Hematopoietic multipotent progenitor cell treated with erythropoietin and hydrocortisone succinate and interleukin-3 and kit ligand, for 6 days (in vitro differentiated cells): ENCODE results near the gene NME2.
A peak's percentile ranks its signal among the peaks of the same experiment; 100 is the strongest.
"Not testable (repeated sequence)": the region's sequence is repeated elsewhere in the genome, so short reads cannot be mapped to it uniquely, and the experiment has no call there.

ENCODE experiments used
- DNase-seq: peaks from one replicate; pipeline ENCODE4 v3.0.0-alpha.2; 2015

Gene NME2

DNA sequence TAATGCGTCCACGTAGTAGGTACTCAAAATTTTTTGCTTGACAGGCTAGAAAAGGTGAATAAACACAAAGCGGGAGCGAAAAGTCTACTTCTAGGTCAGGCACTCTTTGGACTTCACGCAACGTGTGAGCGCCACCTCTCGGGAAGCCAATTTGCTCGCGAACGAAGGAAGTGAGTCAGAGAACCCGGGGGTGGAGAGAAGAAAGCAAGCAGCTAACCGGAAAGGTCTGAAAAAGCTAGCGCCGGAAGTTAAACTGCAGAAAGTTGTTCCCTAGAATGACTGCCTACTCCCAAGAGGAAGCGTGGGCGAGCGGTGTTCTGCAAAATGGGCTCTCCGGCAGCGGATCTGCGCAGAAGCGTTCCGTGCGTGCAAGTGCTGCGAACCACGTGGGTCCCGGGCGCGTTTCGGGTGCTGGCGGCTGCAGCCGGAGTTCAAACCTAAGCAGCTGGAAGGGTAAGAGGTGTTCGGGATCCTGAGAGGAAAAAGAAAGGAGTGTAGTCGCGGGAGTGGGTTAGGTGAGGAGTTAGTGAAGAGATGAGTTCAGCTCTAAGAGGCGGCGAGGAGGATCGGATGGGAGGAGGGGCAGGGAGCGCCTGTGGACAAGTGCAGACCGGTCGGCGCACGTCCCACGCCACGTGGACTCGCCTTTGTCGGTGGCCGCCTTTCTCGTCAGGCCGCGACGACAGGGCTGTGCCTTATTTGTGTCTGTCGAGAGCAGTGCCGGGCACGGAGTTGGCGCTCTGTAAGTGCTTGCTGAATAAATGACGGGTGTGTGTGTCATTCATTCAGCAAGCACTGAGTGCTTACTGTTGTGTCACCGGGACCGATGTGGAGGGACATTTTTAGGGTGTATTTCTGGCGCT is 12.8 kb upstream of the NME2 start, which contains the start of gene NME1:
Gene NME1, plus strand, starts transcription at position 350 of the 863 bp plus-strand sequence. CDS start 2,096 bp downstream, outside the sequence.
- peak; percentile 99 for DNase-seq

GRCh38 chr17:51154176-51154575 is 12.0 kb upstream of the NME2 start:
- DNase-seq = peak; percentile 46

DNA sequence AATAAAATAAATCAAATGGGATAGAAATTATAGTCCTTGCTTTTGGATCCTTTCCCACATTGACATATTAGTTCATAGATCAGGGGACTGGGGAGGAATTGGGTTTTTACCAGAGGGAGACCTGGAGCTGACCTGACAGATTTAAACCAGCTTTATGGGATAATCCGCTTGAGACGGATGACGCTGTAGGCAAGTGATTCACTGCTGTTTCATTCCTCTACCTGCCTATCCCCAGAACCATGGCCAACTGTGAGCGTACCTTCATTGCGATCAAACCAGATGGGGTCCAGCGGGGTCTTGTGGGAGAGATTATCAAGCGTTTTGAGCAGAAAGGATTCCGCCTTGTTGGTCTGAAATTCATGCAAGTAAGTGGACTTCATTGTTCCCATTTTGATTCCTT is 10.8 kb upstream of the NME2 start:
- no peak for DNase-seq

DNA sequence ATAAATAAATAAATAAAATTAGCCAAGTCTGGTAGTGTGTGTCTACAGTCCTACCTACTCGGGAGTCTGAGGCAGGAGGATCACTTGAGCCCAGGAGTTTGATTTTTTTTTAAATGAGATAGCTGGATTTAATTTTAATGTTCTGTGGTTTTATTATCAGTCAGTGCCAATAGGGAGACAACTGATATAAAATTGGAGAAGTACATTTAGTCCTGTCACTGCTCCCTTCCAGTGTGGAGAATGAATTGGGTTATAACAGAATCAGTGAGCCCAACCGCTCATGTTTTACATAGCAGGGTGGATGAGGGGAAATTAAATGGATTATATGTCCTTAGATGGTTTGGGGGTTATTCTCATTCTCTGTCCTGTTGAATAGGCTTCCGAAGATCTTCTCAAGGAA is 6.6 kb upstream of the NME2 start:
- DNase-seq = peak; percentile 36

- DNase-seq = no peak
Measured at GRCh38 chr17:51161541-51161940, 4.7 kb upstream of the NME2 start.

DNA sequence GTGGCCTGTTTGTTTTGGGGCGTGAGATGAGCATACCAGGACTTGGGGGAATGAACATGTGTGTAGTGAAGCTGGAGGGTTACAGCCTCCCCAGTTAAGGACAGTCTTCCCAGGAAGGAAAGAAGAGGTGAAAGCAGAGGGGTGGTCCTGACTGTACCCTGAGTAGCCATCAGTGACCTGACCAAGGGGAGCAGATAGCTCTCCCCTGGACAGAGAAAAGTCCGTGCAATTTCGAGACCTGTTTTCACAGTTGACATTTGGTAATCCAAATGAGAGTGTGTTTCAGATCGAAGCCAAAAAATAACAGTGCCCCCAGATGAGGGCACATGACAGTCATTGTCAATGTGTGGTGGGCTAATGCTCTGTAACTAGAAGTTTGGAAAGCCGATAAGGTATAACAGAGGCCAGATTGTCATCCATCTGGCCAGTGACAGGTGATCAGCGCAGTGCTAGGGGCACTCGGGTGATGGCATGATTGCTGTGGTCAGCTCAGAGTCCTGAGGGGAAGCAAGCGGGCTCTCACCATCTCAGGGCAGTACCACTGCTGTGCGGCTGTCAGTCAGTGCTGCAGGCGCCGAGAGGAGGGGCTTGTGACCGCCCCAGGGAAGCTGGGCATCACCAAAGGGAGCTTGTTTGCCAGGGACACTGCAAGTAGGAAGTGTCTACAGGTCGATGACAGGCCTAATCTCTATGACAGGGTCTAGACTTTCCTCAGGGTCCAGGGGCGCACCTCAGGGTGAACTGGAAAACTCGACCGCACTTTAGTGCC is 1.1 kb upstream of the NME2 start:
- no peak for DNase-seq

DNA sequence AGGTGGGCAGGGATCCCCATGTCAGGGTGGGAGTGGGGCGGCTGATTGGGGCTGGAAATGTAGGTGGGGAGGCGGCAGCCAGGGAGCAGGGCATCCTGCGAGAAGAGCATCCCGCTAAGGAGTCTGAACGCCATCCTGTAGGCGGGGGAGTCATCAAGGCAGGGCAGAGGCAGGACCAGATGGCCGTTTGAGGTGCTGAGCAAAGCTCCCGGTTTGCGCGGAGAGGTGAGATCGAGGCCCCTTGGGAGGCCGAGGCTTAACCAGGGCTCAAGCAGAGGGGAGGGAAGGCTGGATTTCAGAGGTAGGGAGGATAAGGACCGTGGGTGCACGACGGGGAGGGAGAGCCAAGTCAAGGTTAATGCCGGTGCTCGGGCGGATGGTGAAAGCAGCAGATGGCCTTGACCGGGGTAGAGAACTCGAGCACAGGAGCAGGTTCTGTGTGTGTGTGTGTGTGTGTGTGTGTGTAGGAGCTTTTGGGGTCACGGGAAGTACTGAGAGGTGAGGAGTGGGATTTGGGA is 472 bp upstream of the NME2 start:
- DNase-seq = no peak

DNA sequence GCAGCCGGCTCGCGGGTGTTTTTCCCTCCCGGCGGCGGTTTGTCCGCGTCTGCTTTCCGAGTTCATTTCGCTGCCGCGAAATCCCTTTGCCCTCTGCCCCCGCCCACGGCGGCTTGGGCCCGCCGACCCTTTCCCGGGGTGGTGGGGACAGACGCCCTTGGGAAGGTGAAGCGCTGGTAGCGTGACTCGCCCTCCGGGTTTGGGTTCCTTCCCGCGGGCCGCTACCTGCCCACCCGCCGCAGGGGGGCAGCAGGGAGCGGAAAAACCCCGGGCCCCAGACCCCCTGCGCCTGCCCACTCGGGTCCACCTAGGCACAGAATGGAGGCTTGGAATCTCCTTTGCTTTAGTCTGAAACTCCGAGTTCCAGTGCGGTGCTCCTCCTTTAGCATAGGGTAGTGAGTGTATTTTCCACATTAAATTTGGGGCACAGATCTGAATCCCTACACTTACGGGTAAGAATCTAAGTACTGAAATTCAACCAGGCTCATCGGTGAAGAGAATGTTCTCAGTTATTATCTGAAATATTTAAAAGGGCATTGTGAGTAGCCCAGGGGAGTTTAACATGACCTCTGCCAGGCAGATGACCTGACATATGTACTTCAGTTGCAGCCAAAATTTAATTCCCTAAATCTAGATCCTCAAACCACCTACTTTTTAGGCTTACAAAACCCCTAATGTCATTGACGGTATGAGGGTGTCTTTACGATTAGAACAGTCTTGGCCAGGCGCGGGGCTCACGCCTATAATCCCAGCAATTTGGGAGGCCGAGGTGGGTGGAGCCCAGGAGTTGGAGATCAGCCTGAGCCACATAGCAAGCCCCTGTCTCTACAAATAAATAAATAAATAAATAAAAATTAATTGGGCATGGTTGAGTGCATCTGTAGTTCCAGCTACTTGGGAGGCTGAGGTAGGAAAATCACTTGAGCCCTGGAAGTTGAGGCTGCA is 1.0 kb downstream of the NME2 start:
- peak; percentile 77 for DNase-seq

GRCh38 chr17:51169340-51169739 is 3.1 kb downstream of the NME2 start:
- no peak for DNase-seq

- no peak for DNase-seq
Measured at GRCh38 chr17:51170736-51171135, 4.5 kb downstream of the NME2 start.

DNA sequence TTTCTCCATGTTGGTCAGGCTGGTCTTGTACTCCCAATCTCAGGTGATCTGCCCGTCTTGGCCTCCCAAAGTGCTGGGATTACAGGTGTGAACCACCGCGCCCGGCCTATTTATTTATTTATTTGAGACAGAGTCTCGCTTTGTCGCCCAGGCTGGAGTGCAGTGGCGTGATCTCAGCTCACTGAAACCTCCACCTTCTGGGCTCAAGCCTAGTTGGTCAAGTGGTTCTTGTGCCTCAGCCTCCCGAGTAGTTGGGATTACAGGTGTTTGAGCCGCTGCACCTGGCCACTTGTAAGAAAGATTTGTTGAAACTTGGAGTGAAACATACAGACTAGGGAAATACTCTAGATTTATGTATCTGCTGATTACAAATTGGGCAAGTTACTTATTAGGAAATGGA is 5.8 kb downstream of the NME2 start:
- not testable (repeated sequence) for DNase-seq

- no peak for DNase-seq
Measured at GRCh38 chr17:51180486-51180885, 14.3 kb downstream of the NME2 start.

- DNase-seq = no peak
Measured at GRCh38 chr17:51184124-51184523, 17.9 kb downstream of the NME2 start.

- no peak for DNase-seq
Measured at GRCh38 chr17:51185763-51186332, 19.6 kb downstream of the NME2 start.

GRCh38 chr17:51188271-51188833 is 22.1 kb downstream of the NME2 start:
- DNase-seq = no peak

DNA sequence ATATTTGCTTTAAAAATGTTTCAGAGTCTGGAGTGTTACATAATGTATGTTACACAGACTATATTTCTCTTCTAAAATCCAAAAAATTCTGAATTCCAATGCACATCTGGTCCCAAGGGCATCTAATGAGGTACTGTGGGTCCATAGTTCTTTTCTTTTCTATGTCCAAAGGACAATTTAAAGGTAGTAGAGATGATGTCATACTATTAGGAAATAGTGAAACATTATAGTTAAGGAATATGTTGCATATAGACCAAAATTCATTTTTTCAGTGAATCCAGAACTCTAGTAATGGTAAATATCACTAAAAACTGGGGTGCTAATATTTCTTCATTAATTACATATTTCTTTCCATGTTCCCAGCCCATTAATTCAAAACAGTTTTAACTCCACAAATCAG is 23.0 kb downstream of the NME2 start:
- DNase-seq = no peak

GRCh38 chr17:51189628-51190027 is 23.4 kb downstream of the NME2 start:
- no peak for DNase-seq

GRCh38 chr17:51191895-51192294 is 25.7 kb downstream of the NME2 start:
- DNase-seq = no peak

- no peak for DNase-seq
Measured at GRCh38 chr17:51197754-51198153, 31.5 kb downstream of the NME2 start.

DNA sequence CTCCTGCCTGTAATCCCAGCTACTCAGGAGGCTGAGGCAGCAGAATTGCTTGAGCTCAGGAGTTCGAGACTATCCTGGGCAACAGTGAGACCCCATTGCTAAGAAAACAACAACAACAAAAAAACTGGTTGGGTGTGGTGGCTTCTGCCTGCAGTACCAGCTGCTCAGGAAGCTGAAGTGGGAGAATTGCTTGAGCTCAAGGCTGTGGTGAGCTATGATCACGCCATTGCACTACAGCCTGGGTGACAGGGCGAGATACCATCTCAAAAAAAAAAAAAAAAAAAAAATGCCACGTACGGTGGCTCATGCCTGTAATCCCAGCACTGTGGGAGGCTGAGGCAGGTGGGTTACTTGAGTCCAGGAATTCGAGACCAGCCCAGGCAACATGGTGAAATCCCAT is 34.1 kb downstream of the NME2 start:
- peak; percentile 59 for DNase-seq

GRCh38 chr17:51200846-51201245 is 34.6 kb downstream of the NME2 start:
- no peak for DNase-seq

DNA sequence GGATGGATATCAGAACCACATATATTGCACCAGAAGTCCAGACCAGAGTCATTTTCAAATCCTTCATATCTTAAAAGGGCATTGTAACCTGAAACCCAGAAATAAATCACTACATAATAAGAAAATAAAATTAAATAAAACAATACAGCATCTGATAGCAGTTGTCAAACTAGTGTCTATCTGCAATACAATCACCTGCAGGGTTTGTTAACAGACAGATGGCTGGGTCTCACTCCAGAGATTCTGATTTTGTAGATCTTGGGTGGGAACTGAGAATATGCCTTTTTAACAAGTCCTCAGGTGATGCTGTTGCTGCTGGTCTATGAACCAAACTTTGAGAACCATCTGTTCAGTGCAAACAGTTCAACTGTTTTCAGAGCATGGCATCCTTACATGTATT is 37.6 kb downstream of the NME2 start:
- no peak for DNase-seq
